Stimulated activated CD8-positive, alpha-beta memory T cell treated with anti-CD3 and anti-CD28 coated beads, Interleukin-7, amount 100 ng/mL, for 24 hours (primary cell): ENCODE results near the gene TPBGL.
A peak's percentile ranks its signal among the peaks of the same experiment; 100 is the strongest.

Source experiments
- DNase-seq: peaks from one replicate; pipeline ENCODE4 v3.0.0-alpha.2; 2020; ENCODE audit warnings: low read depth

Gene TPBGL

GRCh38 chr11:75240311-75241035 is at the start of gene TPBGL:
TSS of gene TPBGL (plus strand) at chr11:75240774. CDS start at chr11:75241050, 276 bp downstream.
- DNase-seq = no peak

GRCh38 chr11:75191330-75191717 is 49.2 kb upstream of the TPBGL start:
- DNase-seq = no peak

GRCh38 chr11:75193271-75193670 is 47.3 kb upstream of the TPBGL start:
- DNase-seq = no peak

- no peak for DNase-seq
These were observed 46.9 kb upstream of the TPBGL start for GRCh38 chr11:75193711-75194110.

- DNase-seq = no peak
These were observed 46.4 kb upstream of the TPBGL start for GRCh38 chr11:75194147-75194546.

GRCh38 chr11:75195167-75195962 is 45.2 kb upstream of the TPBGL start:
- no peak for DNase-seq

- no peak for DNase-seq
These were observed 44.1 kb upstream of the TPBGL start for GRCh38 chr11:75196426-75196825.

GRCh38 chr11:75197512-75198277 is 42.9 kb upstream of the TPBGL start:
- DNase-seq = no peak

GRCh38 chr11:75198278-75198973 is 42.1 kb upstream of the TPBGL start:
- no peak for DNase-seq

- DNase-seq = no peak
These were observed 41.1 kb upstream of the TPBGL start for GRCh38 chr11:75199412-75199955.

- DNase-seq = no peak
These were observed 40.5 kb upstream of the TPBGL start for GRCh38 chr11:75200051-75200450.

GRCh38 chr11:75200531-75200930 is 40.0 kb upstream of the TPBGL start:
- no peak for DNase-seq

- DNase-seq = no peak
These were observed 38.8 kb upstream of the TPBGL start for GRCh38 chr11:75201771-75202170.

- DNase-seq = no peak
These were observed 38.4 kb upstream of the TPBGL start for GRCh38 chr11:75202195-75202594.

GRCh38 chr11:75203138-75203537 is 37.4 kb upstream of the TPBGL start:
- DNase-seq = no peak

- no peak for DNase-seq
These were observed 36.9 kb upstream of the TPBGL start for GRCh38 chr11:75203641-75204011.

- no peak for DNase-seq
These were observed 36.4 kb upstream of the TPBGL start for GRCh38 chr11:75204012-75204674.

GRCh38 chr11:75204685-75205563 is 35.6 kb upstream of the TPBGL start:
- DNase-seq = peak; percentile 73

GRCh38 chr11:75205564-75206020 is 35.0 kb upstream of the TPBGL start:
- no peak for DNase-seq

- DNase-seq = no peak
These were observed 32.1 kb upstream of the TPBGL start for GRCh38 chr11:75208446-75208845.
